Stimulated activated CD8-positive, alpha-beta memory T cell treated with anti-CD3 and anti-CD28 coated beads, Interleukin-12 subunit alpha, Interleukin-12 subunit beta, amount 100 ng/mL, for 24 hours (primary cell): ENCODE measurements around the gene INPP5J.
"Not testable (repeated sequence)": the region's sequence is repeated elsewhere in the genome, so short reads cannot be mapped to it uniquely, and the experiment has no call there.

ENCODE experiments used
- DNase-seq: peaks from one replicate; pipeline ENCODE4 v3.0.0-alpha.2; 2020; ENCODE audit errors: extremely low read depth

Gene INPP5J

GRCh38 chr22:31088233-31088986, 34.4 kb upstream of the INPP5J start:
- DNase-seq, result no peak

- DNase-seq, result no peak
These were observed 33.3 kb upstream of the INPP5J start for GRCh38 chr22:31089160-31090100.

- DNase-seq, result no peak
These were observed 32.3 kb upstream of the INPP5J start for GRCh38 chr22:31090217-31091085.

GRCh38 chr22:31091106-31091975, 31.4 kb upstream of the INPP5J start:
- DNase-seq, result no peak

GRCh38 chr22:31092161-31092560, 30.6 kb upstream of the INPP5J start:
- DNase-seq, result no peak

- DNase-seq, result no peak
These were observed 29.5 kb upstream of the INPP5J start for GRCh38 chr22:31093086-31093850.

- no peak for DNase-seq
These were observed 28.7 kb upstream of the INPP5J start for GRCh38 chr22:31094021-31094551.

- DNase-seq, result no peak
These were observed 28.0 kb upstream of the INPP5J start for GRCh38 chr22:31094741-31095140.

- no peak for DNase-seq
These were observed 27.0 kb upstream of the INPP5J start for GRCh38 chr22:31095637-31096249.

GRCh38 chr22:31096657-31097279, 26.0 kb upstream of the INPP5J start:
- DNase-seq, result no peak

GRCh38 chr22:31097539-31097938, 25.2 kb upstream of the INPP5J start:
- not testable (repeated sequence) for DNase-seq

- no peak for DNase-seq
These were observed 24.7 kb upstream of the INPP5J start for GRCh38 chr22:31097941-31098631.

GRCh38 chr22:31098632-31099110, 24.1 kb upstream of the INPP5J start:
- DNase-seq, result no peak

GRCh38 chr22:31099386-31099785, 23.4 kb upstream of the INPP5J start:
- no peak for DNase-seq

GRCh38 chr22:31099841-31100761, 22.7 kb upstream of the INPP5J start:
- no peak for DNase-seq

- DNase-seq, result no peak
These were observed 21.8 kb upstream of the INPP5J start for GRCh38 chr22:31100762-31101525.
